GM23248 (cell line): ENCODE measurements around the gene FBF1. TPM values are rescaled to one million over a fixed set of nuclear protein-coding genes. Genes with fewer than 3 reads are reported as not detected.

Source experiments
- DNase-seq: peaks from one replicate; pipeline ENCODE4 v3.0.0-alpha.2; 2015
- H2AFZ ChIP-seq: fragments of 200-600 bp; sonication (generic); 2 replicates; pipeline ENCODE4 v1.6.1; 2016; ENCODE audit warnings: antibody characterized with exemption
- H3F3A ChIP-seq: fragments of 200-600 bp; sonication (generic); 2 replicates; pipeline ENCODE4 v1.6.1; 2016; ENCODE audit warnings: mild to moderate bottlenecking, antibody characterized with exemption, mixed run types; ENCODE audit not compliant: insufficient read depth
- H3K27ac ChIP-seq: fragments of 200-600 bp; sonication (generic); 2 replicates; pipeline ENCODE4 v1.5.1; 2016; ENCODE audit warnings: mild to moderate bottlenecking
- H3K27me3 ChIP-seq: fragments of 200-600 bp; sonication (generic); replicated peaks from 2 replicates; pipeline ENCODE4 v1.6.1; 2016; ENCODE audit warnings: mild to moderate bottlenecking; ENCODE audit not compliant: insufficient read depth
- H3K36me3 ChIP-seq: fragments of 200-600 bp; sonication (generic); 2 replicates; pipeline ENCODE4 v1.6.1; 2016; ENCODE audit warnings: low read depth, mild to moderate bottlenecking
- H3K4me1 ChIP-seq: fragments of 200-600 bp; sonication (generic); 2 replicates; pipeline ENCODE4 v1.6.1; 2016; ENCODE audit warnings: mild to moderate bottlenecking; ENCODE audit not compliant: insufficient read depth
- H3K4me2 ChIP-seq: fragments of 200-600 bp; sonication (generic); one replicate; pipeline ENCODE4 v1.6.1; 2016; ENCODE audit warnings: mild to moderate bottlenecking; ENCODE audit not compliant: unreplicated experiment
- H3K4me3 ChIP-seq: fragments of 200-600 bp; sonication (generic); 2 replicates; pipeline ENCODE4 v1.5.1; 2016; ENCODE audit warnings: mild to moderate bottlenecking
- H3K79me2 ChIP-seq: fragments of 200-600 bp; sonication (generic); 2 replicates; pipeline ENCODE4 v1.6.1; 2016; ENCODE audit warnings: mild to moderate bottlenecking; ENCODE audit not compliant: insufficient read depth
- H3K9ac ChIP-seq: fragments of 200-600 bp; sonication (generic); 2 replicates; pipeline ENCODE4 v1.6.1; 2016; ENCODE audit warnings: mild to moderate bottlenecking
- H3K9me2 ChIP-seq: fragments of 200-600 bp; sonication (generic); 2 replicates; pipeline ENCODE4 v1.6.1; 2016; ENCODE audit warnings: mixed run types, mild to moderate bottlenecking, moderate library complexity; ENCODE audit not compliant: insufficient read depth
- H3K9me3 ChIP-seq: fragments of 200-600 bp; sonication (generic); one replicate; pipeline ENCODE4 v1.6.1; 2017; ENCODE audit warnings: low read depth
- H4K20me1 ChIP-seq: fragments of 200-600 bp; sonication (generic); 2 replicates; pipeline ENCODE4 v1.6.0; 2016; ENCODE audit not compliant: insufficient read depth
- EZH2 ChIP-seq: fragments of 200-600 bp; sonication (generic); IDR thresholded peaks from 2 replicates; pipeline ENCODE4 v1.6.1; 2018; ENCODE audit warnings: antibody characterized with exemption, mild to moderate bottlenecking; ENCODE audit not compliant: insufficient read depth, poor library complexity, severe bottlenecking
- EZH2phosphoT487 ChIP-seq: fragments of 200-600 bp; sonication (generic); IDR thresholded peaks from 2 replicates; pipeline ENCODE4 v1.6.1; 2018; ENCODE audit warnings: antibody characterized with exemption, moderate library complexity, mild to moderate bottlenecking, low read depth; ENCODE audit not compliant: insufficient read depth
- WGBS, 2 experiments: methylation state at CpG; one replicate each; pipeline ENCODE4 v1.1.6; 2015 to 2017; ENCODE audit warnings: low lambda C conversion rate in 2 of 2, low coverage in 1 of 2; ENCODE audit errors: missing lambda C conversion rate in 2 of 2; 5-methylcytosine and 5-hydroxymethylcytosine counted together
- in situ Hi-C: fragments of 300-500 bp; cut with MboI; formaldehyde crosslinking; loops from 2 replicates; pipeline ENCODE4 v1.15.0; 2020
- polyA plus RNA-seq: library from polyadenylated mRNA; unstranded; fragments of >200 nt; fragmentation: Nextera tagmentation; extraction: Ambion mirVana; gene quantifications from 2 replicates; pipeline ENCODE4 v1.2.1, GENCODE V29; 2016
- total RNA-seq: library from RNA; depleted of rRNA; stranded (reverse); fragments of >200 nt; shearing (Covaris generic); gene quantifications from 2 replicates; pipeline ENCODE4 v1.2.3, GENCODE V29; 2014

FBF1 gene
- total and polyA plus RNA-seq, 2 experiments from 2014 or later = 4.3 to 8.3 TPM

- Histone ChIP-seq H3K9ac (no peak overlapping the region), H3K27me3 (no peaks in the 10 kb centered on the region), H3K36me3 (peaks cover 40% of the 10 kb centered on the region), H3F3A (peaks cover 15% of the 10 kb centered on the region), H4K20me1 (no peaks in the 10 kb centered on the region), H3K9me2 (no peaks in the 10 kb centered on the region), H3K27ac (no peak overlapping the region), H3K4me3 (no peak overlapping the region), H3K4me2 (no peak overlapping the region), H3K9me3 (no peaks in the 10 kb centered on the region), H3K79me2 (no peaks in the 10 kb centered on the region), H3K4me1 (0 out of 2 replicates have a peak, but pooled peaks cover 6% of the 10 kb centered on the region), H2AFZ (no peak overlapping the region)
- no peak for DNase-seq
- no peak for TF ChIP-seq EZH2
- TF ChIP-seq EZH2phosphoT487 = no peak
- in situ Hi-C loops = no loop called here
- WGBS, 2 experiments = 63% methylated on average over 2 of the region's 2 CpGs
Measured at GRCh38 chr17:75945211-75945610, 4.4 kb upstream of the FBF1 start.

- Histone ChIP-seq H3K36me3 (peaks cover 27% of the 10 kb centered on the region), H3K9me2 (no peaks in the 10 kb centered on the region), H4K20me1 (no peaks in the 10 kb centered on the region), H3K4me1 (0 out of 2 replicates have a peak, but pooled peaks cover 6% of the 10 kb centered on the region), H3F3A (peaks cover 15% of the 10 kb centered on the region), H3K27ac (no peak overlapping the region), H2AFZ (no peak overlapping the region), H3K4me3 (no peak overlapping the region), H3K9ac (no peak overlapping the region), H3K79me2 (no peaks in the 10 kb centered on the region), H3K9me3 (no peaks in the 10 kb centered on the region), H3K4me2 (no peak overlapping the region), H3K27me3 (no peaks in the 10 kb centered on the region)
- in situ Hi-C loops = no loop called here
- TF ChIP-seq EZH2phosphoT487 = no peak
- TF ChIP-seq EZH2 = no peak
- WGBS, 2 experiments = 100% methylated on average over 1 of the region's 1 CpG
- no peak for DNase-seq
Measured at GRCh38 chr17:75943491-75943890, 2.6 kb upstream of the FBF1 start.

GRCh38 chr17:75942473-75942872 is 1.6 kb upstream of the FBF1 start:
- Histone ChIP-seq H3K9me2 (no peaks in the 10 kb centered on the region), H3K9me3 (no peaks in the 10 kb centered on the region), H3K36me3 (peaks cover 21% of the 10 kb centered on the region), H4K20me1 (no peaks in the 10 kb centered on the region), H3K4me3 (no peak overlapping the region), H3K27me3 (no peaks in the 10 kb centered on the region), H3K4me2 (no peak overlapping the region), H3F3A (peaks cover 15% of the 10 kb centered on the region), H3K4me1 (0 out of 2 replicates have a peak, but pooled peaks cover 6% of the 10 kb centered on the region), H2AFZ (no peak overlapping the region), H3K79me2 (no peaks in the 10 kb centered on the region), H3K27ac (no peak overlapping the region), H3K9ac (no peak overlapping the region)
- no peak for TF ChIP-seq EZH2
- no peak for TF ChIP-seq EZH2phosphoT487
- in situ Hi-C loops = no loop called here
- no peak for DNase-seq
- WGBS, 2 experiments = 97% methylated on average over 4 of the region's 4 CpGs

DNA sequence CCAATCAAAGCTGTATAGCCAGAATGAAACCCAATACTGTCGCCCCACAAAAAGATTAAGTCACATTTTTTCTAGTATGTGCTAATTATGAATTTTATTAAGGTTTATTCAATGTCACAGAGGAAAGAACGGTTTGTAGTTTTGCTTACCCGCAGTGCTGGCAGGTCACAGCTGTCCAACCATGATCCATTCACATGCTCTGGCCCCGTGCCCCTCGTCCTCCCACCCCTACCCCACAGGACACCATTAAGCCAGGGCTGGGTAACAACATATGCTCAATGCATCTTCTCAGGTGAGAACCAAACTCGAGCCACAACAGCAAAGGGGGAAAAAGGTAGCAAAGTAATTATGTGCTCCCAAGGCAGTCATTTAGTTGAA is 589 bp upstream of the FBF1 start:
- DNase-seq = no peak
- in situ Hi-C loops = no loop called here
- H3K79me2 ChIP-seq = no peaks in the 10 kb centered on the region
- peaks cover 15% of the 10 kb centered on the region for H3F3A ChIP-seq
- TF ChIP-seq EZH2 = no peak
- no peak for TF ChIP-seq EZH2phosphoT487
- peak overlapping the region; percentile 61 for H3K27ac ChIP-seq
- no peaks in the 10 kb centered on the region for H3K9me2 ChIP-seq
- WGBS, 2 experiments = 14 to 26% methylated on average over 6 of the region's 6 CpGs
- H3K4me3 ChIP-seq = peak overlapping the region; percentile 97
- peak overlapping the region; percentile 60 for H2AFZ ChIP-seq
- H3K4me1 ChIP-seq = 0 out of 2 replicates have a peak, but pooled peaks cover 6% of the 10 kb centered on the region
- H3K36me3 ChIP-seq = peaks cover 11% of the 10 kb centered on the region
- no peaks in the 10 kb centered on the region for H4K20me1 ChIP-seq
- H3K27me3 ChIP-seq = no peaks in the 10 kb centered on the region
- peak overlapping the region; percentile 76 for H3K4me2 ChIP-seq
- no peaks in the 10 kb centered on the region for H3K9me3 ChIP-seq
- peak overlapping the region; percentile 92 for H3K9ac ChIP-seq

DNA sequence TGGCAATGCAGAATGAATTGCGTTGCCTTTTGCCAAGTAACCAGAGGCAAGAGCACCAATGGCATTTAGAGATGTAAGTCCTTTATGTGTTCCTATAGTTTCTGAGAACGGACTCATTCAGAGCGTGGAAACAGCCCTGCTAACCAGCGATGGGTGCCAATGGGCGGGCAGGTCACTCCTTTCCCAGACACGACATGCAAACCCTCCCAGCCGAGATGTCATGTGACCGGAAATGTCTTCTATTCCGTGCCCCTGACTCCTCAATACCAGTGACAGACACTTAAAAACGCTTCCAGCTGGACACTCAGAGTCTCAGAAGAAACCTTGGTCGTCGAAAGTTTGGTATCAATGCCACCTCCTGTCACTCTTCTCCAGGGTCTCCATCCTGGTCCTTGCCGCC is 3.2 kb downstream of the FBF1 start:
- in situ Hi-C loops = no loop called here

More for the DNA sequence above, 3.2 kb downstream of the FBF1 start:
- Histone ChIP-seq H3K27ac (no peak overlapping the region), H3K4me3 (no peak overlapping the region), H3K9me3 (no peaks in the 10 kb centered on the region), H3K79me2 (no peaks in the 10 kb centered on the region), H3K27me3 (no peaks in the 10 kb centered on the region), H3K36me3 (no peaks in the 10 kb centered on the region), H4K20me1 (no peaks in the 10 kb centered on the region), H3K4me2 (no peak overlapping the region), H3K9ac (no peak overlapping the region), H3F3A (peaks cover 13% of the 10 kb centered on the region; the same call in 1 of the 2 replicates), H3K4me1 (0 out of 2 replicates have a peak, but pooled peaks cover 6% of the 10 kb centered on the region), H2AFZ (no peak overlapping the region), H3K9me2 (no peaks in the 10 kb centered on the region)
- TF ChIP-seq EZH2 = no peak
- TF ChIP-seq EZH2phosphoT487 = no peak
- WGBS, 2 experiments = 75 to 80% methylated on average over 13 of the region's 13 CpGs
- no peak for DNase-seq
